ENCODE measurements around the gene C7.

- TF ChIP-seq CTCF (IDR thresholded peaks at IDR 0.05) (peak; percentile 84 to 94 (median 87)), POLR2A (IDR thresholded peaks at IDR 0.05) (no peak), POLR2AphosphoS5 (IDR thresholded peaks at IDR 0.05) (no peak), EP300 (IDR thresholded peaks at IDR 0.05; ENCODE audit: low read depth) (no peak)
Measured at GRCh38 chr5:40904205-40904993, 4.9 kb upstream of the C7 start.

Measured in transverse colon (tissue), 4 donors.